ENCODE measurements around the gene PHTF2.

PHTF2 gene

GRCh38 chr7:77954773-77955555 lies 156.4 kb downstream of the PHTF2 start:
- ATAC-seq: no peak
- TF ChIP-seq CSRNP3 (CRISPR knock-in tag; IDR thresholded peaks at IDR 0.05): no peak
- TF ChIP-seq ZC3H10 (CRISPR knock-in tag; IDR thresholded peaks at IDR 0.05): no peak
- no peak for TF ChIP-seq GLIS3 (CRISPR knock-in tag; IDR thresholded peaks at IDR 0.05)
- no peak for TF ChIP-seq ISL1 (CRISPR knock-in tag; IDR thresholded peaks at IDR 0.05)
- TF ChIP-seq ZFP30 (CRISPR knock-in tag; IDR thresholded peaks at IDR 0.05): no peak

GRCh38 chr7:77958436-77958835 lies 159.9 kb downstream of the PHTF2 start:
- ATAC-seq: no peak
- TF ChIP-seq ZFP3 (CRISPR knock-in tag; IDR thresholded peaks at IDR 0.05) (no peak), ZNF70 (CRISPR knock-in tag; IDR thresholded peaks at IDR 0.05) (no peak), CREB5 (CRISPR knock-in tag; IDR thresholded peaks at IDR 0.05; ENCODE audit: low read depth) (no peak), ZFP30 (CRISPR knock-in tag; IDR thresholded peaks at IDR 0.05) (no peak), RARB (CRISPR knock-in tag; IDR thresholded peaks at IDR 0.05) (no peak), OSR1 (CRISPR knock-in tag; IDR thresholded peaks at IDR 0.05) (no peak), ISL1 (CRISPR knock-in tag; IDR thresholded peaks at IDR 0.05) (no peak), PPARA (CRISPR knock-in tag; IDR thresholded peaks at IDR 0.05; ENCODE audit: borderline replicate concordance) (no peak), PATZ1 (CRISPR knock-in tag; IDR thresholded peaks at IDR 0.05; ENCODE audit: borderline replicate concordance) (no peak), ESRRG (CRISPR knock-in tag; IDR thresholded peaks at IDR 0.05) (no peak), TSHZ2 (CRISPR knock-in tag; IDR thresholded peaks at IDR 0.05) (no peak), ARNTL (CRISPR knock-in tag; IDR thresholded peaks at IDR 0.05; ENCODE audit: borderline replicate concordance, low read depth) (no peak), ZNF8 (CRISPR knock-in tag; IDR thresholded peaks at IDR 0.05) (no peak), CSDC2 (CRISPR knock-in tag; IDR thresholded peaks at IDR 0.05) (no peak)

- TF ChIP-seq ZNF565 (CRISPR knock-in tag; conservative IDR thresholded peaks at IDR 0.05; ENCODE audit: low read depth) (no peak), POU6F1 (CRISPR knock-in tag; IDR thresholded peaks at IDR 0.05; ENCODE audit: borderline replicate concordance, low read depth) (no peak), ZNF8 (CRISPR knock-in tag; IDR thresholded peaks at IDR 0.05) (no peak), TOX (CRISPR knock-in tag; IDR thresholded peaks at IDR 0.05; ENCODE audit: borderline replicate concordance) (no peak), ISL1 (CRISPR knock-in tag; IDR thresholded peaks at IDR 0.05) (no peak), ARNTL (CRISPR knock-in tag; IDR thresholded peaks at IDR 0.05; ENCODE audit: borderline replicate concordance, low read depth) (no peak), RARB (CRISPR knock-in tag; IDR thresholded peaks at IDR 0.05) (no peak), CSDC2 (CRISPR knock-in tag; IDR thresholded peaks at IDR 0.05) (no peak)
- no peak for ATAC-seq
These were observed 160.5 kb downstream of the PHTF2 start for GRCh38 chr7:77959080-77959479.

Data from SK-N-SH treated with all-trans-retinoic acid at 6 μM for 48 hours (cell line).